ENCODE measurements around the gene DDX24.

DDX24 gene

DNA sequence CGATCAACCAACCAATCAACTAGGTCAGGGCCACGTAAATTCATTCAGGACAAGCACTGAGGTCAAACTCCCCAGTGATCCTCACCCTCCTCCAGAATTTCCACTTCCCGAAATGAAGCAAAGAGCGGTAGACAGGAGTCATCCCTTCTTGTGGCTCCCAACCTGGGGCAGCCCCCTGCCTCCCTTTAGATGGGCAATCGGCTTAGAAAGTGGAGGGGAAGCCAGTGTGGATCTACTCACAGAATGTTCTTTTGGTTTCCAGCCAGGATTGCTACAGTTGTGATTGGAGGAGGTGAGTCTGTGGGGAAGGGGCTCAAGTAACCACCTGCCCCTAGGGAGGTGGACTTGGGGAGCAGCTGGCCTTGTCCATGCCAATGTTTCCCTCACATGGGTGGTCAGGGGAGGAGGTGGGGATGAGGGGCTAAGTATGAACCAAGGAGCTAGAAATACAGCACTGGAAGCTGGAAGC is 33.6 kb upstream of the DDX24 start:
- no peak for DNase-seq

DNA sequence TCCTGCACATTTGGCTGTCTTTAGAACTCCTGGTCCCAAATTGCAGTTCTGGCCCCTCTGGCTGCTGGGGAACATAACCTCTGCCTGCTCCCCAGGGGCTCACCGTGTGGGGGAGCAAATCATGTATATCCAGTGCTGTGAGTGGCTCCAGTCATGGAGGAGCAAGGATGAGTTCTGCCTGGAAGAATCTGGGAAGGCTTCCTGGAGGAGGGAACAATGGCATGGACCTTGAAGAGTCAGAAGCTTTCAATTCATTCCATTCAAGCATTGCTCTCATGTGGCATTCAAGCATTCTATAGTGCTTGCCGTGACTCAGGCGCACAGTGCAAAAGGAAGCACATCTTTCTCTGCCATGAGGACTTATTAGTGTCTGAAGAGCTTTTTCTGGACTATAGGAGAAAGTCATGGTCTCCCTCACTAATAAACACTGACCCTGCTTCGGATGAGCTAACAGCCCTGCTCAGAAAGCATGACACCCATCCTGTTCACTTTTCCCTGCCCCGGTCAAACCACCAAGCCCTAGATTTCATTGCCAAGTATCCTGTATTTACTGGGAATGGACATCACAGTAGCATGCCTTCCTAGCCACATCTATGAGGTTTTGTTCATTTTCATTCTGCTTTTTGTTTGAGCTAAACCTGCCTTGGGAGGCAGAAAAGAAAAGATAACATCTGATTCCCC is 33.0 kb upstream of the DDX24 start:
- no peak for DNase-seq

DNA sequence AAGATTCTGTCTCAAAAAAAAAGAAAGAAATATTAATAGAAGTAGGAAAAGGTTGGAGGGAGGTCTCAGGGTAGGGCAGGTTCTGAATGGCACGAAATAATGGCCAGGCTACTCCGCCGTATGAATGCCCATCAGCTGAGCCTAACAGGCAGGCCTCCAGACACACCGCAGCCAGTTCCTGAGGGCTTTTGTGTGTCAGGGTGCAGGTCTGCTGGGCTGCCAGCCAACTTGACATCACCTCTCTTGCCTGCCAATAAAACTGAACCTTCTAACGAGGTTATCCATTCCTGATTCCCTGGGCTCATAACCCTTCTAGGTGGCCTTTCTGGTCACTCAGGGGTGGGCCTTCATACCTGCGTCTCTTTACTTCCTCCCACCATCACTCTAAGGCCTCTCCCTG is 32.5 kb upstream of the DDX24 start:
- no peak for DNase-seq

DNA sequence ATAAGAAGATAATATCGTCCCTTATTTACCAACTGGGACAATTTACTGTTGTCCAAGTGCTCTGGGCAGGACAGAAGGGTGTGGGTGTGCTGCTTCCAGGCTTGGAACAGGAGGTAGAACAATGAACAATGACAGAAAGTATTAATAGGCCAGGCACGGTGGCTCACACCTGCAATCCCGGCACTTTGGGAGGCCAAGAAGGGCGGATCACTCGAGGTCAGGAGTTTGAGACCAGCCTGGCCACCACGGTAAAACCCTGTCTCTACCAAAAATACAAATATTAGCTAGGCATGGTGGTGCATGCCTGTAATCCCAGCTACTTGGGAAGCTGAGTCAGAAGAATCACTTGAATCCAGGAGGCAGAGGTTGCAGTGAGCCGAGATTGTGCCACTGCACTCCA is 32.1 kb upstream of the DDX24 start:
- DNase-seq, result no peak

DNA sequence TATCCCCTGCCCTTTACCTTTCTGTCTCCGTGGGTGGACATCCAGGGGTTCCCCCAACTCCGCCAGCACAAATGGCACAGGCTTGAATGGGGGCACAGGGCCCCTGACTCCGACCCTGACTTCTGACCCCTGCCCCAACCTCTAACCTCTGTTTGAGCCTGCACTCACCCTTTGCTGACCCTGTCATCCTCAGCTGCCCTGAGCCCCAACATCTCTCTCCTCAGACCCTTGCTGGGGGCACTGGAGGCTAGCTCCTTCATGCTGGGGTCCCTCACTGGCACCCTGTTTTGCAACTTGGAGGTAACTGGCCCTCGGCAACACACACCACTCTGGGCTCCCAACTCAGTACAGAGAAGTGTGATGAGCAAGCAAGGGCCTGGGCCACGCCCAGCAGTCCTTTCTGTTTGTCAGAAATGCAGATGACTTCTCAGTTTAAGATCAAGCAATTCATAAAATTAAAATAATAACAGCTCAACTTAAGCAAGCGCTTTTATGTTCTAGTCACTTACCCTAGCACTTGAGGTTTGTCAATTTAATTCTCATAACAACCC is 31.6 kb upstream of the DDX24 start:
- DNase-seq, result no peak

DNA sequence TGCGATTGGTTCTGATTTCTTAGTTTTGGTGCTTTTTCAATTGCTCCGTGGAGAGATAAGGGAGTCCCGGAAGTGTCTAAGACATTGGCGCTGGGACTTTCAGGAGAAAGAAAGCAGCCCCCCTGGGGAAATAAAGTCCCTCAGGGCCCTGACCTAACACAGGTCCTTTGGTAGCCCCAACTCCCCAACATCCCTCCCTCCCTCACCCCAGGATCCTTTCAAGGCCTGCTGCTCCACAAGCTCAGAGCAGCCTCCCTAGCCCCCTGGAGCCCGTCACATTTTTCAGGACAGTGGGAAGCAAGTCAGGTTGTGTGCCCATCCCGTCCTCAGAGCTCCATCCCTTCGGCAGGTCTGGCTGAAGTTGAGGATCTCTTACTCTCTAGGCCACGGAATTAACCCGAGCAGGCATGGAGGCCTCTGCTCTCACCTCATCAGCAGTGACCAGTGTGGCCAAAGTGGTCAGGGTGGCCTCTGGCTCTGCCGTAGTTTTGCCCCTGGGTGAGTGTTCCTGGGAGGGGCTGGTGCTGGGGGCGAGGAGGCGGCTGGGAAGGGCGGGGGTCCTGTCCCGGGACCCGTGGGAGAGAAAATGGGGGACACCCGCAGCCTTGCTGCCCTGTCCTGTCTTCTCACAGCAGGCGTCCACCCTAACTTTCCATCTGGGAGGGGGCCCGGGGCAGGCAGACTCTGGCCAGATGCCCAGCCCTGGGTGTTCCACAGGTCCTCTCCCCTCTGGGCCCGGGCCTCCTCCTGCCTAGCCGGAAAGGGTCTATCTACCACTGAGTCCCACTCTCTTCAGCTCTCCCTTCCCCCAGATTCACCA is 30.5 kb upstream of the DDX24 start:
- no peak for DNase-seq

DNA sequence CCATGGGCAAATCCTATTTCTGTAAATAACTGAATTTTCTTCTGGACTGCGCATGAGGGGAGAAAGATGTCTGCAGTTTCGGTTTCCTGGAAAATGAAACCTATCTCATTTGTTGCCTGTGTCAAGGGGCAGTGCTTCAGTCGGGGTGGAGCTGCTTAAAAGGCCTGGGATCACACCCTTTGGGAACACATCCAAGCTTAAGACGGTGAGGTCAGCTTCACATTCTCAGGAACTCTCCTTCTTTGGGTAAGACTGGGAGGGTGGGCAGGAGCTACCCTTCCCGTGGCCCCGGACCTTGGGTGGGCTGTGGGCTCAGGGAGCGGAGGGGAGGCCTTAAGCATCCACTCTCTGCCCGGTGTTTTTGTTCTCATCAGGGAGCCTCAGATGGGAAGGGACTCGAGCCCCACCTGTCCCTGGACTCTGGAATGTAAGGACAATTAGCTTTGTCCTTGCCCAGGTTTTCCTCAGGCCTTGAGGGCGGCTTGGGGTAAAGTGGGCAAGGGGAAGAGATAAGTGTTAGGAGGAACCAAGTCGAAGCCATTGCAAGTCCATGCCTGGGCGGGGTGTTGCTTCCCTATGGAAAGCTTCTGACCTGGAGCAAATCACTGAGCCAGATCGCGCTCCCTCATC is 29.7 kb upstream of the DDX24 start, which contains the start of gene IFI27:
Gene IFI27 (plus strand): TSS at position 185 of the 630 bp plus-strand sequence.
- DNase-seq, result no peak

DNA sequence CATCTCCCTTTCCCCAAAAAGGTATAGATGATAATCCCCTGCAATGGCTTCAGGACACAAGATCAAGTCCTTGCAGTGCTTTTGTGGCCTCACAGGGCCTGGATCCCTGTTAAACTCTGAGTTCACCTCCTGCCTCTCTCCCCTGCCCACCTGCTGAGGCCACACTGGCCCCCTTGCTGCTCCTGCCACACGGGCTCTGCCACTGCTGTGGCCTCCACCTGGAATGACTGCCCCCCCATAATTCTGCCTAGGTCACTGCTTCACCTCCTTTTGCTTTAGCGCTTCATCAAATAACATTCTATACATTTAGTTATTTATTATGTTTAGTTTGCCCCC is 28.9 kb upstream of the DDX24 start:
- DNase-seq, result no peak

DNA sequence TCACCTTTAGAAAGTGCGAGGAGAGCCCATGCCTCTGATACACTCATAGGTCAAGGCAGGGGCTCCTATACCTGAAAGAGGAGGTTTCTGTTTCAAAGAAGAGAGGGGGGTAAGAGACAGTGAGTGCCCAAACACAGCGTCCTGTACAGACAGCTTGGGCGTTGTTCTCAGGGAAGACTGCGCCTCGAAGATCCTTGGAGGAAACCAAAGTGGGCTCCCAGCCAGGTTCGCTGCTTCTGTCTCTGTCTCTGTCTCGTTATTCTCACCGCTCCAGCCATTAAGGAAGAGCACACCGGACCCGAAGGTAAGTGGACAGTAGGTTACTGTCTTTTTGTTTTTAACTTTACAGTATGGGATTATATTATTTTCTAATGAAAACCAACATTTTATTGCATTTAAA is 23.7 kb upstream of the DDX24 start:
- DNase-seq, result no peak

DNA sequence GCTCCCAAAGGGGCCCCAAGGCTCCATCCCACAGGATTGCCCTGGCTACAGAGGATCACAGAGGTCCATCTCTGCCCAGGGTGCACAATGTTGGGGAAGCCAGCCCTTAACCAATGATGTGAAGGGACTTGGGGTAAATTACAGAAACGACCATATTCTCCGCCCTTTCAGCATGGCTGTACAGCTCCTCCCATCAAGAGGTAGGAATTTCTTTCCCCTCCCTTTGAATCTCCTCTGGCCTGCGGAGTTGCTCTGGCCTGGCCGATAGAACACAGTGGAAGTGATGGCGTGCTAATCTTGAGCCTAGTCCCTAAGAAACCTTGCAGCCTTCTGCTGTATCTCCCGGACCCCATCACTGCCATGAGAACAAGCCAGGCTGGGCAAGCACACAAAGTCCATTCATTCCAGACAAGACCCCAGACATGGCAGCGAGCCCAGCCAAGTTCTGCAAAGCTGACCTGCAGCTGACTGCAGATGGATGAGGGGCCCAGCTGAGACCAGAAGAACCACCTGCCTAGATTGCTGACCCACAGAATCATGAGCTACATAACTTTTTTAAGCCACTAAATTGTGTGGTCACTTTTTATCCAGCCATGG is 22.6 kb upstream of the DDX24 start:
- no peak for DNase-seq

DNA sequence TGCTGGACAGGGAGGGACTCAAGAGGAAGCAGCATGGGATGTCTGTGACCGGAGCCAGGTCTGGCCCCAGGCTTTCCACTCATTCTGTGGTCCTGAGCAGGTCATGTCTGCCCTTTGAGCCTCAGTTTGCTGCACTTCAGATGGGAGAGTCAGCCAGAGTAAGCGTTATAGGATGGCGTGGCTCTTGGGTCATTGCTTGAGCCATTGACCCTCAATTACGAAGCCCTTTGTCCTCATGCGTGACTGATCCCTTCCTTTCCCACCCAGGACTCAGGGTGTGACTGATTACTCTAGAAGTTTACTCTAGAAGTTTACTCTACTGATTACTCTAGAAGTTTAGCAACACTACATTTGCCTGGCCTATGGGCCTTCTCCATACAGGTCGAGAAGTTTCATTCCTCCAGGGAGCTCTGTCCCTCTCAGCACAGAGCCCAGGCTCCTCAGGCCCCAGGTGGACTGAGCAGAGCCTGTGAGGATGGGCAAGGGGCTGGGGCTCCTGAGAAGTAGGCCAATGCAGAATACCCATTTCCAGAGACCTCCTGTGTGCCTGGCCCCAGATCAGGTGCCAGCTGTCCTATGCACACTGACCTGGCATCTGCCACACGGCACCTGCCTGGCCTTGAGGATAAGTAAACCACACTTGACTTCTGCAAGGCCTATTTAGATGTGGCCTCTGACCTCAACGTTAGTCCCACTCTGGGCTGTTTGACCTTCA is 21.9 kb upstream of the DDX24 start:
- DNase-seq, result no peak

DNA sequence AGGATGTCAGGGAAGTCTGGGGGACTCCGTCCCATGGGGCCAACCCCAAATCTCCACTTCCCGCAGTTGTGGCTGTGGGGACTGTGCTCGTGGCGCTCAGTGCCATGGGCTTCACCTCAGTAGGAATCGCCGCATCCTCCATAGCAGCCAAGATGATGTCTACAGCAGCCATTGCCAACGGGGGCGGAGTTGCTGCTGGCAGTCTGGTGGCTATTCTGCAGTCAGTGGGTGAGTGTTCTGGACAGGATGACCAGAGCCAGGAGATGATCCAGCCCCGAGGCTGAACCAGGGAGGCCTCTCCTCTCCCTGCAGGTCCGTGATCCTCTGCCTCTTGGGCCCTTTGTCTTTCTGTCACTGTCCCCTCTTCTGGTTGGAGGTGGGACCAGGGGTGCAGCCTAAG is 20.7 kb upstream of the DDX24 start:
- no peak for DNase-seq

DNA sequence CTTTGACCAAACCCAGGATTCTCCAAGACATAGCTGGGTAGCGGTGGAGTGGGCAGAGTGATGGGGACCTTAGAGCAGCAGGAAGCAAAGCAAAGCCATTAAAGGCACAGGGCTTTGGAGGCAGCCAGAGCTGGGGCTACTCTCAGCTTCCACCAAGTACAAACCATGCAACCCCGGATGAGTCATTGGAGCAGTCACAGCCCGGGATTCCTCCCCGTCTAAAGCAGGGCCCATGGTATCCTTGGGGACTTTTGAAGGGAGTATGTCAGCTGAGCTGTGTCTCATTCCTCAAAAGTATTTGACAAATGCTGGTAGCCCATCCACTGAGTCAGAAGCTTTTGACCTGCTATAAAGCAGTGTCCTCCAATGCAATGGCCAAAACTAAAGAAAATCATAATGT is 19.8 kb upstream of the DDX24 start:
- no peak for DNase-seq

DNA sequence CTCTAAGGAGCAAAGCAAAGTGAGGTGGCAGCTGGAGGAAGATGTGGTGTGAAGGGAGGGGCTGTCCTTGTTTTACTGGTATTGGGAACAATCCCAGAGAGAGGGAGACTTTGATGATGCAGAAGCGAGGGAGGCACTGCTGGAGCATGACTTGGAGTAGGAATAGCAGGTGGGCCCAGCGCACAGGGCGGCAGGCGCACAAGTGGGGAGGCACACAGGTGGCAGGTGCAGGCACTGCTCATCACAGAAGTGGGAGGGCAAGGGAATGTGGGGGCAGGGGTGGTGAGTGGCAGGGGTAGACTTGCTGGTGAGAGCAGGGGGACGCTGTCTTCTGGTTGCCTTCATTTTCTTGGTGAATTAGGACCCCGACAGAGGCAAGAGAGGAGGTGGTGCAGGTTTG is 18.0 kb upstream of the DDX24 start:
- no peak for DNase-seq

DNA sequence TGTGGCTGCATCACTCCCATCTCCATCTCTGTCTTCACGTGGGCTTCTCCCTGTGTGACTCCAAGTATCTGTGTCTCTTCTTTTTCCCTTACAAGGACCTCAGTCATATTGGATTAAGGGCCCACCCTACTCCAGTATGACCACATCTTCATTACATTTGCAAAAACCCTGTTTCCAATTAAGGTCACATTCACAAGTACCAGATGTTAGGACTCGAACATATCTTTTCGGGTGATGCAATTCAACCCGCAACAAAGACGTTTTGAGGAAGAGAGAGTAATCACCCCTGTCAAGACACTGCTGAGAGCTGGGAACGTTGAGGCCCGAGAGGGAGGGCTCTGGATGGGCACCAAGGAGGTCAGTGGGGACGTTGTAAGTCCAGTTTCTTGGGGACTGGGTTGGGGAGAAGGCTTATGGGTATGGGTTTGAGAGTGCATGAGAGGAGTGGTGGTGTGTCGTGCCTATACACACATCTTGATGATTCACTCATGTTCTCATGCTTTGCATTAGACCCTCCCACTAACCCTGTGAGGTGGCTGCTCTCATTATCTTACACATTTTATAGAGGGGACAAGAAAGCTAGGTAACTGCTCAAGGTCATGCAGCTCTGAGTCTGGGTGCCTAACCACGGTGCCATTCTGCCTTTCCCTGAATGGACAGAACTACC is 17.5 kb upstream of the DDX24 start:
- DNase-seq, result no peak

DNA sequence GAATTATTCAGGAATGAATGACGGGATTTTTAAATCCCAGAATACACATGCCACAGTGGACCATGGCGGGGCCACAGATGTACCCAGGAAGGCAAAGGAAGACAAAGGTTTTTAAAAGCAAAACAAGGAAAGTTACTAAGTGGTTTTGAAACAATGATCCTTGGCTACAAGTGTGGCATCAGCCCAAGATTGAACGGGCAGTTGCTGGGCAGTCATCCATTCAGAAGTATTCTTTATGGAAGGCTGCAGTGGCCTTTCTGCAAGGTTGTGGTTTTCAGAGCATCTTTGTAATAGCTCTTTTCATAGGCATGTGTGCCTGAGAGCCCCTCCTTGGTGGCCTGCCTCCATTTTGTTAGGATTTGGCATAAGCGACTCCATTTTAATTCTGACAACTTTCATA is 16.1 kb upstream of the DDX24 start:
- no peak for DNase-seq

DNA sequence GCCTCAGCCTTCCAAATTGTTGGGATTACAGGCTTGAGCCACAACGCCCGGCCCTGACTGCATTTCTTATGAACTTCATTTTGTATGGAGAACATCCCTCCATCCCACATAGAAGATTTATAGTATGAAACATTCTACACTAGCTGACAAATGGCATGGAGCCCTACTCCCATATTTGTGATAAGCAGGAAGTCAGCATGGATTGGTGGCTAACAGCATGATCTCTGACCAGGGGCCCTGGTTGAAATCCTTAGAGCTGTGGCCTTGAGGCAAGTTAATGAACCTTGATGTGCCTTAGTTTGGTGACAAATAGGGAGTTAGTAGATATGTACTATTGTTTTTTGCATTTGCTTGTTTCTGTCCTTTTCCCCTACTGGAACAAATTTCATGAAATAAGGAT is 12.4 kb upstream of the DDX24 start:
- DNase-seq, result no peak

DNA sequence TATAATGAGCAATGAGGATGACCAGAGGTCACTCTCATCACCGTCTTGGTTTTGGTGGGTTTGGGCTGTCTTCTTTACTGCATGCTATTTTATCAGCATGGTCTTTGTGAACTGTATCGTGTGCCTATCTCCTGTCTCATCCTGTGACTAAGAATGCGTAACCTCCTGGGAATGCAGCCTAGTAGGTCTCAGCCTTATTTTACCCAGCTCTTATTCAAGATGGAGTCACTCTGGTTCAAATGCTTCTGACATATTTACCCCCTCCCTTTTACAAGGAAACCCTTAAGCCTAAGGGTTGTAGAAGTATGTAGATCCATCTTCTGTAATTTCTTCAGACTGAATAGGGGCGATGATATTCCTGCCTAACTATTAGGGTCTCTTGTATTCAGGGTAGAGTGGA is 8.5 kb upstream of the DDX24 start:
- no peak for DNase-seq

DNA sequence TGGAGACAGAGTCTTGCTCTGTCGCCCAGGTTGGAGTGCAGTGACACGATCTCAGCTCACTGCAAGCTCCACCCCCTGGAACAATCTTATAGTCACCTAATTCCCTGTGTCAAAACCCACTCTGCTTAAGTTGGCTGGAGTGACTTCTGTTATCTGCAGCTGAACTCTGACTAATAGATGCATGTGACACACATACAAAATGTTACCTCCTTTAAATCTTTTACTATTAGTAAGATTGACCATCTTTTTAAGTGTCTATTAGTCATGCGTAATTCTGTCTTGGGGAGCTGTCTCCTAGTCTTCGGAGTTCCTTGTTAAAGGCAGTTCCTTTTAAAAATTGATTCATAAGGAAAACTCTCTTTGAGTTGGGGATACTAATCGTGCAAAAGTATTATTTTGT is 7.5 kb upstream of the DDX24 start:
- DNase-seq, result no peak

DNA sequence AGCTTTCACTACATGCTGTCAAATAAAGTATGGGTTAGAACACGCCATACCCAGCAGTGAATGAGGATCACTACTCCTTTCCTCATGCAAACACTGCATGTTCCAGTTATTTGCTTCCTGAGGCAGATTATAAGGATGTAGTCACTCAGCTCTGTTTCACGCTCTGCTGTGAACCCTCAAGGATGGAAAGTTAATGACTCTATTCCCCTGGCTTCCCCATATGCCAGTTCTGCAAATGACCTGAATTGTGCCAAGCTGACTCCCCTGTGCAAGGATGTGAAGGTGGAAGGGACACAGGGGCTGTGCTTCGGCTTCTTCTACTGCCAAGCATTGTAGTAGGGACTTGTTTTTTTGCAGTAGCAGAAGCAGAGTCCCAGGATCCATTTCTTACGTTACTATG is 6.9 kb upstream of the DDX24 start:
- DNase-seq, result no peak

DNA sequence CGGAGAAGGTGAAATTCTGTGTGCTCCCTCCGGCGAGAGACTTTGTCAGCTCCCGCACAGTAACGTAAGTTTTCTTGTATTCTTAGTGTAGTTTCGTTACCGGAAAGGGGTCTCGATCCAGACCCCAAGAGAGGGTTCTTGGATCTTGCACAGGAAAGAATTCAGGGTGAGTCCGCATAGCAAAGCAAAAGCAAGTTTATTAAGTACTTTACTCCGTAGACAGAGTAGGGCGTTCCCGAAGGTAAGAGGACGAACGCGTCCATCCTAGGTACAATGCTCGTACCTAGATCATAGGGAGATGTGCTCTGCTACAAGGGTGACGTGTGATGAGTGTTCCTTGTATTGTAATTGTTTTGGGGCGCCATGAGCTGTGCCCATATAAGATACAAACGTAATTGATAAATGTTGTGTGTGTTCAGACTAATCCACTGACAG is 401 bp upstream of the DDX24 start:
- DNase-seq, result peak; percentile 3

All from stimulated activated CD4-positive, alpha-beta T cell treated with anti-CD3 and anti-CD28 coated beads, Interleukin-1b, Interleukin-23, amount 100 ng/mL, for 48 hours (primary cell).